HepG2 (cell line): ENCODE measurements around the gene RIPK1. TPM values are rescaled to one million over a fixed set of nuclear protein-coding genes. Genes with fewer than 3 reads are reported as not detected.
A peak's percentile ranks its signal among the peaks of the same experiment; 100 is the strongest.

Experiments used
- ATAC-seq: fragments of 200-7000 bp; cut with Tn5 transposase; 3 replicates; pipeline ENCODE4 v1.9.1; 2020; ENCODE audit warnings: mild to moderate bottlenecking, moderate library complexity
- BruUV-seq: library from RNA; stranded (reverse); fragments of 400-500 nt; replicated peaks from 2 replicates; lab custom pipeline; 2021; lab: Mats Ljungman, UMichigan
- CTCF ChIA-PET: fragments of 300-600 bp; formaldehyde crosslinking; extraction: SDS; loops from one replicate; lab custom pipeline; 2021; ENCODE audit warnings: low total read pairs, inconsistent platforms, low intra/inter-chr PET ratio; lab: Yijun Ruan, JAX
- POLR2A ChIA-PET: fragments of 350-600 bp; sonication (Branson Sonifier 250); formaldehyde crosslinking; loops from one replicate; lab custom pipeline; 2020; ENCODE audit warnings: antibody characterized with exemption, inconsistent platforms; lab: Yijun Ruan, JAX
- DNase-seq: peaks from one replicate; pipeline ENCODE4 v3.0.0-alpha.2; 2015; ENCODE audit warnings: low spot score
- FAIRE-seq: peaks from 3 replicates; lab custom pipeline; 2011; peaks lifted over from hg19 to GRCh38; lab: Jason Lieb, UNC
- H2AFZ ChIP-seq: one replicate; pipeline ENCODE4 v1.6.1; 2011; ENCODE audit warnings: low read length, inconsistent platforms
- H3K27ac ChIP-seq: fragments of 300-600 bp; 3 replicates; pipeline ENCODE4 v1.8.0; 2011; ENCODE audit warnings: mixed run types, mild to moderate bottlenecking, mixed read lengths, low read length, inconsistent platforms; ENCODE audit not compliant: insufficient read depth; ENCODE audit errors: extremely low read length
- H3K27me3 ChIP-seq, 2 experiments: fragments of 200-600 bp in 1 of 2; 2 replicates in 1 of 2; 3 replicates in 1 of 2; pipeline versions ENCODE4 v1.6.0 to v1.8.0; 2011; ENCODE audit warnings: low read length in 2 of 2, mild to moderate bottlenecking in 2 of 2, moderate library complexity in 2 of 2, inconsistent platforms in 1 of 2; ENCODE audit not compliant: insufficient read depth in 2 of 2, control insufficient read depth in 1 of 2
- H3K36me3 ChIP-seq, 2 experiments: fragments of 200-600 bp in 1 of 2; replicated peaks in 1 of 2; 2 replicates in 1 of 2; 3 replicates in 1 of 2; pipeline versions ENCODE4 v1.5.1 to v1.8.0; 2011; ENCODE audit warnings: low read length in 2 of 2, inconsistent platforms in 1 of 2; ENCODE audit not compliant: insufficient read depth in 2 of 2, control insufficient read depth in 1 of 2
- H3K4me1 ChIP-seq: 2 replicates; pipeline ENCODE4 v1.5.1; 2012; ENCODE audit warnings: low read length, inconsistent platforms; ENCODE audit not compliant: insufficient read depth
- H3K4me2 ChIP-seq: 2 replicates; pipeline ENCODE4 v1.6.0; 2011; ENCODE audit warnings: low read depth, low read length, inconsistent platforms
- H3K4me3 ChIP-seq, 3 experiments: fragments of 200-600 bp in 1 of 3; sonication (generic), shearing (Covaris generic) in 1 of 3; replicated peaks in 1 of 3; 2 replicates each; pipeline ENCODE4 v1.5.1; 2011 to 2016; ENCODE audit warnings: low read length in 3 of 3, inconsistent platforms in 2 of 3, low read depth in 2 of 3, mild to moderate bottlenecking in 2 of 3, control low read depth in 1 of 3, mixed read lengths in 1 of 3; ENCODE audit not compliant: insufficient read depth in 1 of 3
- H3K79me2 ChIP-seq: one replicate; pipeline ENCODE4 v1.6.1; 2011; ENCODE audit warnings: low read length, inconsistent platforms; ENCODE audit not compliant: insufficient read depth
- H3K9ac ChIP-seq: 2 replicates; pipeline ENCODE4 v1.6.0; 2011; ENCODE audit warnings: mild to moderate bottlenecking, low read depth, low read length, inconsistent platforms; ENCODE audit not compliant: insufficient read depth
- H3K9me3 ChIP-seq: 2 replicates; pipeline ENCODE4 v1.5.1; 2012; ENCODE audit warnings: mild to moderate bottlenecking, low read length
- H4K20me1 ChIP-seq: 2 replicates; pipeline ENCODE4 v1.6.0; 2011; ENCODE audit warnings: inconsistent platforms, mild to moderate bottlenecking, low read length, moderate library complexity; ENCODE audit not compliant: insufficient read depth
- CREM ChIP-seq, 2 experiments: sonication (generic) in 1 of 2; formaldehyde crosslinking in 1 of 2; IDR thresholded peaks; 2 replicates each; pipeline versions ENCODE4 v1.4.0 to v1.6.1; 2016 to 2020; ENCODE audit warnings: antibody characterized with exemption in 1 of 2, mild to moderate bottlenecking in 1 of 2, missing genetic modification reagents in 1 of 2
- TMF1 ChIP-seq: sonication (generic); formaldehyde crosslinking; IDR thresholded peaks from 2 replicates; pipeline ENCODE4 v1.8.1; 2022; ENCODE audit warnings: low read depth, missing genetic modification reagents
- ZNF121 ChIP-seq: sonication (generic); formaldehyde crosslinking; IDR thresholded peaks from 2 replicates; pipeline ENCODE4 v1.5.0; 2020; ENCODE audit warnings: mild to moderate bottlenecking, missing genetic modification reagents
- ZNF296 ChIP-seq: sonication (generic); formaldehyde crosslinking; conservative IDR thresholded peaks from 2 replicates; pipeline ENCODE4 v1.5.0; 2020; ENCODE audit warnings: mild to moderate bottlenecking, missing genetic modification reagents
- ZNF770 ChIP-seq: sonication (generic); formaldehyde crosslinking; IDR thresholded peaks from 2 replicates; pipeline ENCODE4 v1.5.0; 2020; ENCODE audit warnings: mild to moderate bottlenecking, missing genetic modification reagents
- WGBS: methylation state at CpG from one replicate; pipeline ENCODE4 v1.1.6; 2017; ENCODE audit warnings: low lambda C conversion rate; 5-methylcytosine and 5-hydroxymethylcytosine counted together
- in situ Hi-C: cut with HindIII; loops from 2 replicates; pipeline ENCODE4 v1.10.0; 2017; ENCODE audit warnings: low pct_unique_long_range_greater_than_20kb; ENCODE audit not compliant: extremely low pct_ligation_motif_present
- intact Hi-C: fragments of 100-400 bp; cut with micrococcal nuclease; formaldehyde crosslinking; loops from one replicate; pipeline ENCODE4 v1.10.0; 2022; ENCODE audit not compliant: unreplicated experiment
- polyA plus RNA-seq, 8 experiments: library from polyadenylated mRNA; depleted of rRNA in 3 of 8; stranded (reverse) in 7 of 8; unstranded in 1 of 8; fragments of >200 nt; fragmentation: Illumina TruSeq in 4 of 8; extraction: Trizol in 4 of 8; gene quantifications; 2 replicates each; pipeline versions ENCODE4 v1.2.1 to v1.2.3, GENCODE V29; 2011 to 2016; ENCODE audit warnings: low read depth in 4 of 8, missing spikeins in 1 of 8, mixed read lengths in 1 of 8; ENCODE audit not compliant: insufficient read depth in 1 of 8
- total RNA-seq, 5 experiments: library from RNA; depleted of rRNA; stranded (reverse); fragments of >200 nt; fragmentation: Illumina TruSeq; extraction: Trizol; gene quantifications; 2 replicates each; pipeline ENCODE4 v1.2.3, GENCODE V29; 2016; ENCODE audit warnings: low read depth in 1 of 5
- TF ChIP-seq, protein P1 (sequence below): sonication (generic); formaldehyde crosslinking; IDR thresholded peaks from 2 replicates; pipeline ENCODE4 v1.9.0; 2021; ENCODE audit warnings: missing genetic modification reagents, borderline replicate concordance

The RIPK1 gene
- total and polyA plus RNA-seq, 2 of the 13 experiments (the other 11 are each of a cell fraction or from before 2014, with no cell fraction given) = 9.0 to 10.3 TPM

DNA sequence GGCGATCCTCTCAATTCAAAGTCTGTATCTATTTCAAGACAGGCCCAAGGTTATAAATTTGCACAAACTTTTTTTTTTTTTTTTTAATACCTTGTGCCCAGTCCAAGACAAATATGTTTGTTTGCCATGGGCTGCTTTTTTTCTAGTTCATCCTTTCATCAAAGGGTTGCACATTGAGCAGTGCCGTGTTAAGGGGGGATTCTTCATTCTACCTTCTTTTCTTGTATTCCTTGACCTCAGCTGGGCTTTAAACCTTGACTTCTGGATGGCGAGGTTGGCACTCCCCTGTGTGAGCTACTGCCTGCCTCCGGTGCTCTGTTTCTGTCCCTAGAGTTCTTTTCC, 7.4 kb downstream of the RIPK1 start (continued):
- TF ChIP-seq, protein P1, sequence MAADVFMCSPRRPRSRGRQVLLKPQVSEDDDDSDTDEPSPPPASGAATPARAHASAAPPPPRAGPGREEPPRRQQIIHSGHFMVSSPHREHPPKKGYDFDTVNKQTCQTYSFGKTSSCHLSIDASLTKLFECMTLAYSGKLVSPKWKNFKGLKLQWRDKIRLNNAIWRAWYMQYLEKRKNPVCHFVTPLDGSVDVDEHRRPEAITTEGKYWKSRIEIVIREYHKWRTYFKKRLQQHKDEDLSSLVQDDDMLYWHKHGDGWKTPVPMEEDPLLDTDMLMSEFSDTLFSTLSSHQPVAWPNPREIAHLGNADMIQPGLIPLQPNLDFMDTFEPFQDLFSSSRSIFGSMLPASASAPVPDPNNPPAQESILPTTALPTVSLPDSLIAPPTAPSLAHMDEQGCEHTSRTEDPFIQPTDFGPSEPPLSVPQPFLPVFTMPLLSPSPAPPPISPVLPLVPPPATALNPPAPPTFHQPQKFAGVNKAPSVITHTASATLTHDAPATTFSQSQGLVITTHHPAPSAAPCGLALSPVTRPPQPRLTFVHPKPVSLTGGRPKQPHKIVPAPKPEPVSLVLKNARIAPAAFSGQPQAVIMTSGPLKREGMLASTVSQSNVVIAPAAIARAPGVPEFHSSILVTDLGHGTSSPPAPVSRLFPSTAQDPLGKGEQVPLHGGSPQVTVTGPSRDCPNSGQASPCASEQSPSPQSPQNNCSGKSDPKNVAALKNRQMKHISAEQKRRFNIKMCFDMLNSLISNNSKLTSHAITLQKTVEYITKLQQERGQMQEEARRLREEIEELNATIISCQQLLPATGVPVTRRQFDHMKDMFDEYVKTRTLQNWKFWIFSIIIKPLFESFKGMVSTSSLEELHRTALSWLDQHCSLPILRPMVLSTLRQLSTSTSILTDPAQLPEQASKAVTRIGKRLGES = no peak
- TF ChIP-seq, all 625 proteins: peak for 13

DNA sequence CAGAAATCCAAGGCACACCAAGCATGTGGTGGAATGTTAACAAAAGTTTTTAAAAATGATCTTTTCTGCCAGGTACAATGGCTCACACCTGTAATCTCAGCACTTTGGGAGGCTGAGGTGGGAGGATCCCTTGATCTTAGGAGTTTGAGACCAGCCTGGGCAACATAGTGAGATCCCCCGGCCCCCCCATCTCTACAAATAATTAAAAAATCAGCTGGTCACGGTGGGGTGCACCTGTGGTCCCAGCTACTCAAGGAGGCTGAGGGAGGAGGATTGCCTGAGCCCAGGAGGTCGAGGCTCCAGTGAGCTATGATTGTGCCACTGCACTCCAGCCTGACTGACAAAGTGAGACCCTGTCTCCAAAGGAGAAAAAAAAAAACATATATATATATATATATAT, 8.0 kb downstream of the RIPK1 start:
- Histone ChIP-seq H3K36me3 (peaks cover 17 to 45% of the 10 kb centered on the region in 2 experiments), H3K27ac (peak overlapping the region; percentile 58), H3K9ac (no peak overlapping the region), H4K20me1 (no peaks in the 10 kb centered on the region), H3K4me1 (peaks cover 28% of the 10 kb centered on the region), H3K79me2 (peaks cover 47% of the 10 kb centered on the region), H3K4me3 (no peak overlapping the region), H3K27me3 (no peaks in the 10 kb centered on the region), H3K4me2 (no peak overlapping the region), H2AFZ (no peak overlapping the region), H3K9me3 (no peaks in the 10 kb centered on the region)
- peak; percentile 51 for FAIRE-seq
- TF ChIP-seq ZNF296 (CRISPR knock-in tag) (no peak), CREM (IDR thresholded peaks at IDR 0.05) (0 out of 2 replicates have a peak, but pooled peaks have one; percentile 4), CREM (CRISPR knock-in tag; IDR thresholded peaks at IDR 0.05) (no peak), ZNF770 (CRISPR knock-in tag) (peak; percentile 54; the same call in 1 of the 2 replicates), TMF1 (no peak), ZNF121 (peak; percentile 69)
- intact Hi-C loops (no loop called here), in situ Hi-C loops (no loop called here)
- ATAC-seq = no peak
- POLR2A ChIA-PET = interaction anchor here (1.8 to 2.6 kb wide), 2 partner anchors 13 to 42 kb away, joined by 7 to 8 read pairs; partner anchors contain the start of gene BPHL
- WGBS = 89% methylated on average over 3 of the region's 3 CpGs
- DNase-seq = no peak
- BruUV-seq = no TSS peak
- CTCF ChIA-PET = no interaction called here
